HG03469 (cell line): ENCODE results near the gene PAQR6.
"Not testable (repeated sequence)": the region's sequence is repeated elsewhere in the genome, so short reads cannot be mapped to it uniquely, and the experiment has no call there.

Source experiments
- ATAC-seq: cut with Tn5 transposase; IDR thresholded peaks from one replicate; pipeline ENCODE4 v1.9.1; 2021; ENCODE audit warnings: mild to moderate bottlenecking, moderate library complexity, moderate number of reproducible peaks; ENCODE audit not compliant: unreplicated experiment

Gene PAQR6

DNA sequence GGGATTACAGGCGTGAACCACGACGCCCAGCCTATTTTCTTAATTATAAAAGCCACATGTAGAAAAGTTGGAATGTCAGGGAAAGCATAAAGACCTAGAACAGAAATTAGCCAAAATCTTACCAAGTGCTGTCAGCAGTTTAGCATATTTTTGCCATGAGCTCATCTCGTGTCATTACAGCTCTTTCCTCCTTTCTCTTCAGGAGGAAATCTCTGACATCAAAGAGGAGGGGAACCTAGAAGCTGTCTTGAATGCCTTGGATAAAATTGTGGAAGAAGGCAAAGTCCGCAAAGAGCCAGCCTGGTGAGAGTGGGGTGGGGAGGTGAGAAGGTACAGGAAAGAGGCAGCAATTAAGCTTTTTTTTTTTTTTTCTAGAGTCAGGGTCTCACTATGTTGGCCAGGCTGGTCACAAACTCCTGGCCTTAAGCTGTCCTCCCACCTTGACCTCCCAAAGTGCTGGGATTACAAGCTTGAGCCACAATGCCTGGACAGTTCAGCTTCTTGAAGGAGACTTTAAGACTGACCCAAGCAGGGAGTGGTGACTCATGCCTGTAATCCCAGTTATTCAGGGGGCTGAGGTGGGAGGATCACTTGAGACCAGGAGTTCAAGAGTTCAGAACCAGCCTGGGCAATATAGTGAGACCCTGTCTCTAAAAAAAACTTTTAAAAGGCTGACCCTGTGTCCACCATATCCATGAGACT lies 14.3 kb downstream of the PAQR6 start:
- no peak for ATAC-seq

DNA sequence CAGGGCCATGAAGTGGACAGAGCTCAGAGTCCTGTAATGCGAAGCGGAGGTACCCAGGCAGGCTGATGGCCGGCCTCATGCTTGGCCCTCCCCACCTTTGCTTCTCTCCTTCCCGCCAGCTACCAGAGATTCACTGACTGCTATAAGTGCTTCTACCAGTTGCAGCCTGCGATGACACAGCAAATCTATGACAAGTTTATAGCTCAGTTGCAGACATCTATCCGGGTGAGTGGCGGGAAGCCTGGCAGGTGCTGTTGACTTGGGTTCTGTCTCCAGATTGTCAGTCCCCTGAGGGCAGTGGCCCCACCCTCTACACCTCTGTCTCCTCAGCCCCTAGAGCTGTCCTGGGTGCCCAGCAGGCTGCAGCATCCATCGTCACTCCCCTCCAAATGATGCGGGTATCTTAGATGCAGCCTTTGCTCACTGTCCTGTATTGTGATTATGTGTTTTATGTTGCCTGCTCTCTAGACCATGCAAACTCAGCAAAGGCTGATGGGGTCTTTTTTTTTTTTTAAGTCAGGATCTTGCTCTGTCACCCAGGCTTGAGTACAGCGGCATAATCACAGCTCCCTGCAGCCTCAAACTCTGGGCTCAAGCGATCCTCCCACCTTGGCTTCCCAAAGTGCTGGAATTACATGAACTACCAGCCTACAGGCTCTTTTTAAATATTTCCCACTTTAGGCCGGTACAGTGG lies 15.5 kb downstream of the PAQR6 start:
- no peak for ATAC-seq

DNA sequence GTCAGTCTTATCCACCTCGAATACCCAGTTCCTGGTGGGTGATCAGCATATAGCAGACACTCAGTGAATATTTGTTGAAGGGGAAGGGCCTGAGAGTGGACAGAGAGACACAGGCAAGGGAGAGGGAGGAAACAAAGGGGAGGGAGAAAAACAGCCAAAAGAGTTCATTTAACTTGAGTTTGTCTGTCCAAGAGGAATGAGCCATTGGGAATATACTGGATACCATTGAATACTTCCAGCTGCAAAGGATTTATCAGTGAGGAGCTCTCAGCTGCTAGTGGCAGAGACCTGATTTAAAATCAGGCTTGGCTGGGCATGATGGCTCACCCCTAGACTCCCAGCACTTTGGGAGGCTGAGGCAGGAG lies 17.4 kb downstream of the PAQR6 start:
- no peak for ATAC-seq

DNA sequence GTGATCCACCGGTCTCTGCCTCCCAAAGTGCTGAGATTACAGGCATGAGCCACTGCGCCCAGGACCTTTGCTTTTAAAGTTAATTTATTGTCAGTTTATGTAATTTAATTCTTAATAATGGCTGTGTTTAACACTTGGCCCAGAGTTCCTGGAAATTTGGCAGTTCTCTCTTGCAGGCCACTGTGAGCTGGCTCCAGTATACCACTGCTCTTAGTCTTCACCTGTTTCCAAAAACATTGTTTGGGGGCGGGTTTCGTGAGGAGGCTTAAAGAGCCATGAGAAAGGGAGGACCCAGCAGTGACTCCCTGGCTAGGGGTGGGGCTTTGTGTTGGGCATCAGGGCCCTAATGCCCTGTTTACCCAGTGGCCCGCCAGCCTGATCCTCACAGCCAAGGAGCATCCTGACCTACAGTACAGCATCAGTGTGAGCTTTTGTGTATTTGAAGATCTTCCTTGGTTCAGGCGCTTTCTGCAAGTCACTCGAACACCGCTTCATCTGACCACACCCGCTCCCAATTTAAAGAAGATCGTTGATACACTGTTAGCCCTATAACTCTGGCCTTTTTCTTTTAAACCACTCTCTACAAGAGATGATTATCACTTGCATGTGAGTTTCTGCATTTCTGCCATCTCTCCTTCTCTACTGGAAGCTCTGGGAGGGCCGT lies 17.9 kb downstream of the PAQR6 start:
- ATAC-seq: no peak

DNA sequence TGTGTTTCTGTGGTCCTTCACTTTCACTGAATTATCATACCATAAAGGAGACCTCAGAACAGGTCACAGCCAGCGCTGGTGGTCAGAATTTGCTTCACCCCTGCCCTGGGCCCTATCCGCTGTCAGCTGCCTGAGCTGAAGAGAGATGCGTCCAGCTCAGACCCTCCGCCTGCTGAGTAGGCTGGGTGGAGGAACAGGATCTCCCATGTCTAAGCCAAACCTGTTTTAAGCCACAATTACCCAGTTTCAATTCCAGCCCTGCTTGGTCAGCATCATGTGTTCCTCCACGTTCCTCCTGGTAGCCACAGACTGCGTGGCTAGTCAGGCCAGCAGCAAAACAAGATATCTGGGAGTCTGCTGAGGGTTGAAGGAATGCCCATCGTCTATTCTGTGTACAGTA lies 19.4 kb downstream of the PAQR6 start:
- no peak for ATAC-seq

- ATAC-seq: no peak
These were observed 21.1 kb downstream of the PAQR6 start for GRCh38 chr1:156226782-156227181.

DNA sequence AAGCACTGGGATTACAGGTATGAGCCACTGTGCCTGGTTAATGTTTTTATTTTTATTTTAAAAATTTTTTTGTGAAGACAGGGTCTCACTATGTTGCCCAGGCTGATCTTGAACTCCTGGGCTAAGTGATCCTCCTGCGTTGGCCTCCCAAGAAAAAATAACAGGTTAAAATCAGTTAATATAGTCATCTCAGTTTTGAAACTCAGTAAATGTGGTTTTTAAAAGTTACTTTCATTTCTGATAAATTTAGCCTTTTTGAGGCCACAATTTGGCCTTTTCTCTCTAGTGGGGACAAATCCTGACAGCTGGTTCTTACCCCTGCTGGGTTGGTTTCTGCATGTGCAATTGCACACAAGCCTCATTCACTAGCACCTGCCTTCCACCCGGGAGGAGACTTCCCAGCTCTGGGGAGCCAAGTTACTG lies 21.7 kb downstream of the PAQR6 start:
- no peak for ATAC-seq

DNA sequence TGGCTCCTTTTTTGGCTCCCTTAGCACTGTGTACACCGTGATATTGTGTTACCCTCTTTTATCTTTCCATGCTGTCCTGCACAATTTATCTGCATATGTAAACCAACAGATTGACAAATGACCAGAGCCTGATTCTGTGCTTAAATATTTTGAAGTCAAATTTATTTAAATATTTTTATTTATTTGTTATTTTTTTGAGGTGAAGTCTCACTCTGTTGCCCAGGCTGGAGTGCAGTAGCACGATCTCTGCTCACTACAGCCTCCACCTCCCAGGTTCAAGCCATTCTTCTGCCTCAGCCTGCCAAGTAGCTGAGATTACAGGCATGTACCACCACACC lies 22.2 kb downstream of the PAQR6 start:
- no peak for ATAC-seq

DNA sequence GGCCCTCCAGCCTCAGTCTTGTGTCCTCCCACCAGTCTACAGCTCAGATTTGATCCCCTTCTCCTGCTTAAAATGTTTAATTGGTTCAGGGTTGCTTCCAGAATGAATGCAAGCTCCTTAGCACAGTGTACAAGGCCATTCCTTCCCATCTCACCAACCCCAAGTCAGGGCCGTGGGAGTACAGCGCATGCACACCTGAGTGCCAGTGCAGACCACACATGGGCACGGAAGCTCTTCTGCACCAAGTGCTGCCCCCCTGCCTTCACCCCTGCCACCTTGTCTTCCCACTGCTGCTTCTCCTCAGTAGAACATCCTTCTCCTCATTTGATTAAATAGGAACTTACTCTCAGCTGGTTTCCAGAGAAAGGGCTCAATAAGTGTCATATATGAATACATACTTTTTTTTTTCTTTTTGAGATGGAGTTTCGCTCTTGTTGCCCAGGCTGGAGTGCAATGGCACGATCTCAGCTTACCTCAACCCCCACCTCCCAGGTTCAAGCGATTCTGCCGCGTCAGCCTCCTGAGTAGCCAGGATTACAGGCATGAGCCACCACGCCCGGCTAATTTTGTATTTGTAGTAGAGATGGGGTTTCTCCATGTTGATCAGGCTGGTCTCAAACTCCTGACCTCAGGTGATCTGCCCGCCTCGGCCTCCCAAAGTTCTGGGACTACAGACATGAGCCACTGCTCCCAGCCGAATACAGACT lies 25.7 kb downstream of the PAQR6 start:
- no peak for ATAC-seq

DNA sequence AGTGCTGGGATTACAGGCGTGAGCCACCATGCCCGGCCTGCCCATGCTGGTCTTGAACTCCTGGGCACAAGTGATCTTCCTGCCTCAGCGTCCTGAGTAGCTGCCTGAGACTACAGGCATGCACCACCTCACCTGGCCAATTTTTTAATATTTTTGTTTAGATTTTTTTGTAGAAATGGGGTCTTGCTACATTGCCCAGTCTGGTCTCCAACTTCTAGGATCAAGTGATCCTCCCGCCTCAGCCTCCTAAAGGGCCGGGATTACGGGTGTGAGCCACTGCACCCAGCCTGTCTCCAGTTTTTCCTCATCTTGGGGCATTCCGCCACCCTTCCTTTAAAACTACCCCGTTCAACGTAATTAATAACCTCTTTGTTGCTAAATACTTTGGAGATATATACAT lies 27.6 kb downstream of the PAQR6 start:
- no peak for ATAC-seq

- no peak for ATAC-seq
These were observed 30.0 kb downstream of the PAQR6 start for GRCh38 chr1:156217871-156218270.

- not testable (repeated sequence) for ATAC-seq
These were observed 31.3 kb downstream of the PAQR6 start for GRCh38 chr1:156216361-156217086.

DNA sequence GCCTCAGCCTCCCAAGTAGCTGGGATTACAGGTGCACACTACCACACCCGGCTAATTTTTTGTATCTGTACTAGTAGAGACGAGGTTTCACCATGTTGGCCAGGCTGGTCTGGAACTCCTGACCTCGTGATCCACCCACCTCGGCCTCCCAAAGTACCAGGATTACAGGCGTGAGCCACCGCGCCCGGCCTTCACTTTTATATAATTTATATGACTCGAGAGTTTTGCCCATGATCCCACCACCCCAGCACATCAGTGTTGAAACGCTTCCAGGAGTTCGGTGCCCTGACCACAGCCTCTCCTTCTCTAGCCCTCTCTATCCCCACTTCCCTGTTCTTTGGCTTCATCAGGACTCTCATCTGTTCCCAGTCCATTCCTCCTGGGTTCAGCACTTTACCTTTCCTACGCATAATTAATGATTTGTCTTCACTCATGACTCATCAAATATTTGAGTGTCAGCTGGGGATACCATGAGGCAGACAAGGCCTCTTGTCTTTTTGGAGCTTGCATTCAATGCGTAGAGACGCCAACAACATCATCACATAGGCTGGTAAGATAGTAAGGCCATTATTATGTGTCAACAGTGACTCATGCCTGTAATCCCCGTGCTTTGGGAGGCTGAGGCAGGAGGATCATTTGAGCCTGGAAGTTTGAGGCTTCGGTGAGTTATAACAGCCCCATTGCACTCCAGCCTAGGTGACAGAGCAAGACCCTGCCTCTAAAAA lies 33.7 kb downstream of the PAQR6 start:
- no peak for ATAC-seq

DNA sequence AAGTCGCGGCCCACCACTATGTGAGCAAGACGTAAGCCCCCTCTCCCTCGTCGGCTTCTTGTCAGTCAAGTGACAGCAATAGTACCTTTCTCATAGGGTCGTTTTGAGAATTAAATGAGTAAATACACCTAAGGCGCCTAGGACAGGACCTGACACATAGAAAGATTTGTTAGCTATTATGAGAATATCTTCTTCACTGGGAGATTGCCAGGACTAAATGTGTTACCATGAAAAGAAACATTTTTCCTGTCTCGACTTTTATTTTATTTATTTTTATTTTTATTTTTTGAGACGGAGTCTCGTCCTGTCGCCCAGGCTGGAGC lies 34.3 kb downstream of the PAQR6 start:
- ATAC-seq: no peak

- peak; percentile 68 for ATAC-seq
These were observed 34.8 kb downstream of the PAQR6 start, which contains the start of gene PMF1 for GRCh38 chr1:156212833-156213643. Gene PMF1, plus strand, starts transcription at chr1:156213007. Its CDS starts 9 bp downstream, at chr1:156213016.

GRCh38 chr1:156212130-156212529 lies 35.7 kb downstream of the PAQR6 start:
- ATAC-seq: no peak

- ATAC-seq: no peak
These were observed 36.6 kb downstream of the PAQR6 start for GRCh38 chr1:156211243-156211642.

- no peak for ATAC-seq
These were observed 43.2 kb downstream of the PAQR6 start for GRCh38 chr1:156204686-156205085.

GRCh38 chr1:156203331-156203730 lies 44.5 kb downstream of the PAQR6 start:
- ATAC-seq: no peak

- no peak for ATAC-seq
These were observed 47.8 kb downstream of the PAQR6 start for GRCh38 chr1:156200044-156200443.
